Panc1 (cell line): ENCODE measurements around the gene CDK17.

Experiments used
- CTCF ChIP-seq: fragments of 450-650 bp; IDR thresholded peaks from 2 replicates; pipeline ENCODE4 v1.5.1; 2017; ENCODE audit warnings: mild to moderate bottlenecking
- REST ChIP-seq, 2 experiments: IDR thresholded peaks; 2 replicates each; pipeline ENCODE4 v1.6.1; 2011 to 2012; ENCODE audit warnings: low read depth in 2 of 2, control low read depth in 1 of 2, low read length in 1 of 2, mild to moderate bottlenecking in 1 of 2, moderate library complexity in 1 of 2; ENCODE audit not compliant: insufficient read depth in 1 of 2

GRCh38 chr12:96323906-96324305 is 76.3 kb downstream of the CDK17 start:
- TF ChIP-seq REST (IDR thresholded peaks at IDR 0.05; ENCODE audit: insufficient read depth in 1 of 2, low read depth in 2 of 2, low read length in 1 of 2) (no peak), CTCF (no peak)
